HEK293 (cell line): Measurements from ENCODE around the gene DIS3L2.

Experiments used
- CTCF ChIA-PET: fragments of 350-600 bp; formaldehyde crosslinking; extraction: SDS; loops from one replicate; lab custom pipeline; 2021; ENCODE audit warnings: antibody characterized with exemption; lab: Yijun Ruan, JAX
- POLR2A ChIA-PET: fragments of 300-600 bp; formaldehyde crosslinking; extraction: SDS; loops from one replicate; lab custom pipeline; 2020; ENCODE audit warnings: antibody characterized with exemption, inconsistent platforms; lab: Yijun Ruan, JAX
- H3K27ac ChIP-seq: fragments of 200-500 bp; sonication (Bioruptor generic); 2 replicates; pipeline ENCODE4 v1.5.1; 2014; ENCODE audit warnings: low read depth, low read length, control low read depth, inconsistent platforms; ENCODE audit errors: extremely low read depth
- H3K36me3 ChIP-seq, 2 experiments: fragments of 200-500 bp in 1 of 2; sonication (Bioruptor generic) in 1 of 2; 1 replicate in 1 of 2; 2 replicates in 1 of 2; pipeline ENCODE4 v1.5.1; 2014 to 2017; ENCODE audit warnings: inconsistent platforms in 2 of 2, low read length in 2 of 2; ENCODE audit not compliant: control insufficient read depth in 2 of 2, insufficient read depth in 1 of 2
- H3K4me1 ChIP-seq: fragments of 200-500 bp; sonication (Bioruptor generic); 2 replicates; pipeline ENCODE4 v1.5.1; 2014; ENCODE audit warnings: mild to moderate bottlenecking, low read length, inconsistent platforms; ENCODE audit not compliant: control insufficient read depth, insufficient read depth
- H3K4me3 ChIP-seq: 2 replicates; pipeline ENCODE4 v1.5.1; 2011; ENCODE audit warnings: low read depth, mild to moderate bottlenecking, control low read depth, low read length, moderate library complexity
- H3K9me3 ChIP-seq: fragments of 200-500 bp; sonication (Bioruptor generic); 2 replicates; pipeline ENCODE4 v1.5.1; 2014; ENCODE audit warnings: low read depth, low read length, inconsistent platforms; ENCODE audit not compliant: control insufficient read depth, insufficient read depth
- KLF9 ChIP-seq: fragments of 450-650 bp; formaldehyde crosslinking; IDR thresholded peaks from 2 replicates; pipeline ENCODE4 v1.5.1; 2016; ENCODE audit warnings: missing biosample characterization, missing genetic modification characterization, low read depth
- SCRT1 ChIP-seq: fragments of 450-650 bp; formaldehyde crosslinking; IDR thresholded peaks from 2 replicates; pipeline ENCODE4 v1.5.1; 2016; ENCODE audit warnings: missing biosample characterization, missing genetic modification characterization, borderline replicate concordance
- SCRT2 ChIP-seq: fragments of 450-650 bp; formaldehyde crosslinking; IDR thresholded peaks from 2 replicates; pipeline ENCODE4 v1.5.1; 2016; ENCODE audit warnings: missing biosample characterization, missing genetic modification characterization
- ZIC2 ChIP-seq: fragments of 450-650 bp; formaldehyde crosslinking; IDR thresholded peaks from 2 replicates; pipeline ENCODE4 v1.5.1; 2016; ENCODE audit warnings: missing biosample characterization, missing genetic modification characterization
- ZNF140 ChIP-seq: fragments of 450-650 bp; formaldehyde crosslinking; IDR thresholded peaks from 2 replicates; pipeline ENCODE4 v1.5.1; 2016; ENCODE audit warnings: missing biosample characterization, missing genetic modification characterization
- ZNF146 ChIP-seq: fragments of 450-650 bp; formaldehyde crosslinking; IDR thresholded peaks from 2 replicates; pipeline ENCODE4 v1.5.1; 2016; ENCODE audit warnings: missing biosample characterization, missing genetic modification characterization
- ZNF174 ChIP-seq: fragments of 450-650 bp; formaldehyde crosslinking; IDR thresholded peaks from 2 replicates; pipeline ENCODE4 v1.5.0; 2017; ENCODE audit warnings: missing biosample characterization, mild to moderate bottlenecking, missing genetic modification characterization
- ZNF514 ChIP-seq: fragments of 450-650 bp; formaldehyde crosslinking; IDR thresholded peaks from 2 replicates; pipeline ENCODE4 v1.5.1; 2016; ENCODE audit warnings: missing biosample characterization, missing genetic modification characterization
- ZNF585B ChIP-seq: fragments of 450-650 bp; formaldehyde crosslinking; IDR thresholded peaks from 2 replicates; pipeline ENCODE4 v1.5.1; 2016; ENCODE audit warnings: missing biosample characterization, missing genetic modification characterization
- ZNF600 ChIP-seq: fragments of 450-650 bp; formaldehyde crosslinking; IDR thresholded peaks from 2 replicates; pipeline ENCODE4 v1.5.1; 2016; ENCODE audit warnings: missing biosample characterization, missing genetic modification characterization
- ZNF624 ChIP-seq: fragments of 450-650 bp; formaldehyde crosslinking; IDR thresholded peaks from 2 replicates; pipeline ENCODE4 v1.5.1; 2017; ENCODE audit warnings: missing biosample characterization, missing genetic modification characterization
- ZNF830 ChIP-seq: fragments of 450-650 bp; IDR thresholded peaks from 2 replicates; pipeline ENCODE4 v1.5.0; 2018; ENCODE audit warnings: missing biosample characterization, missing genetic modification characterization, low read depth, mild to moderate bottlenecking, moderate library complexity

DIS3L2 gene

GRCh38 chr2:231947694-231948093 is 13.8 kb upstream of the DIS3L2 start:
- CTCF ChIA-PET, result interaction anchor here (0.8 kb wide), 1 partner anchor 195 kb away, joined by 4 read pairs; no protein-coding TSS in a partner anchor
- TF ChIP-seq ZNF830 (tag by site-specific recombination) (no peak), ZIC2 (no peak), ZNF174 (tag by site-specific recombination) (no peak)
- POLR2A ChIA-PET, result no interaction called here
- H3K9me3 ChIP-seq, result no peaks in the 10 kb centered on the region
- H3K4me3 ChIP-seq, result no peak overlapping the region
- H3K4me1 ChIP-seq, result no peaks in the 10 kb centered on the region
- no peaks in the 10 kb centered on the region for H3K36me3 ChIP-seq
- H3K27ac ChIP-seq, result no peak overlapping the region

DNA sequence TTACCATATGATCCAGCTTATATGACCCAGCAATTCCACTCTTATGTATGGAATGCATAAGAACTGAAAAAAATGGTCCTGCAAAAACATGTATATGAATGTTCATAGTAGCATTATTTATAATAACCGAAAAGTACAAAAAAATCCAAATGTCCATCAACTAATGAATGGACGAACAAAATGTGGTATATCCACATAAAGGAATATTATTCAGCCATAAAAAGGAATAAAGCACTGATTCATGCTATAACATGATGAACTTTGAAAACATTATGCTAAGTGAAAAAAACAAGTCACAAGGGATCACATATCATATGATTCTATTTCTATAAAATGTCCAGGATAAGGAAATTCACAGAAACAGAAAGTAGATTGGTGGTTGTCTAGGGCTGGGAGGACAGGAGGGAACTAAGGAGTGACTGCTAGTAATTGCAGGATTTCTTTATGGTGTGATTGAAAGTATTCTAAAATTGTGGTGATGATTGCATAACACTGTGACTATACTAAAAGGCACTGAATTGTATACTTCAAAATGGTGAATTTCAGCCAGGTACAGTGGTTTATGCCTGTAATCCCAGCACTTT is 10.0 kb upstream of the DIS3L2 start:
- ChIA-PET POLR2A (no interaction called here), CTCF (interaction anchor here (0.6 to 0.9 kb wide), 2 partner anchors 27 to 190 kb away, joined by 3 to 4 read pairs; no protein-coding TSS in a partner anchor)
- H3K36me3 ChIP-seq, result no peaks in the 10 kb centered on the region
- no peaks in the 10 kb centered on the region for H3K4me1 ChIP-seq
- TF ChIP-seq KLF9 (tag by site-specific recombination), result no peak
- TF ChIP-seq ZNF514 (tag by site-specific recombination), result no peak
- TF ChIP-seq ZNF146 (tag by site-specific recombination), result peak; percentile 62
- TF ChIP-seq ZNF585B (tag by site-specific recombination), result no peak
- no peak overlapping the region for H3K27ac ChIP-seq
- no peaks in the 10 kb centered on the region for H3K9me3 ChIP-seq
- no peak overlapping the region for H3K4me3 ChIP-seq

DNA sequence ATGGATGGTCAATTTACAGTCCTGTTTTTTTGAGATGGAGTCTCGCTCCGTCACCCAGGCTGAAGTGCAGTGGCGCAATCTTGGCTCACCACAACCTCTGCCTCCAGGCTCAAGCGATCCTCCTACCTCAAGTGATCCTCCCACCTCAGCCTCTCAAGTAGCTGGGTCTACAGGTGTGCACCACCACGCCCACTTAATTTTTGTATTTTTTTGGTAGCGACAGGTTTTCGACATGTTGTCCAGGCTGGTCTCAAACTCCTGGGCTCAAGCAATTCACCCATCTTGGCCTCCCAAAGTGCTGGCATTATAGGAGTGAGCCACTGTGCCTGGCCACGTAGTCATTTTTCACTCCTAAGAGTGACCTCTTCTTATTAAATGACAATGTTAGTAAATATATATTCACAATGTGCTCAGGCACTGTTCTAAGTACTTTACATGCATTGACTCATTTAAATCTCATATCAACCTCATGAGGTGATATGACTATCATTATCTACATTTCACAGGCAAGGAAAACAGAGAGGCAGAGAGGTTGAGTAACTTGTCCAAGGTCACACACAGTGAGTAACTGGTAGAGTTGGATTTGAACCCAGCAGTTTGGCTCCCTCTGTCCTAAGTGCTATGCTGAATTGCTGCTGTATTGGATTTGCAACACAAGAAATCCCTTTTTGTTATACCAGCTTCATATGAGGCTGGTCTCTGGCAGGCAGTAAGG is 5.6 kb upstream of the DIS3L2 start:
- Histone ChIP-seq H3K27ac (no peak overlapping the region), H3K4me3 (no peak overlapping the region), H3K36me3 (no peaks in the 10 kb centered on the region), H3K4me1 (peaks cover 2% of the 10 kb centered on the region; the same call in 1 of the 2 replicates), H3K9me3 (no peaks in the 10 kb centered on the region)
- ChIA-PET CTCF (interaction anchor here (0.6 kb wide), 1 partner anchor 17 kb away, joined by 3 read pairs; no protein-coding TSS in a partner anchor), POLR2A (no interaction called here)
- TF ChIP-seq SCRT1 (tag by site-specific recombination) (peak; percentile 70), SCRT2 (0 out of 2 replicates have a peak, but pooled peaks have one; percentile 9), ZNF624 (no peak)

- no peak overlapping the region for H3K4me3 ChIP-seq
- H3K9me3 ChIP-seq, result no peaks in the 10 kb centered on the region
- H3K36me3 ChIP-seq, result no peaks in the 10 kb centered on the region; a peak in 1 of 3 replicates
- peaks cover 4% of the 10 kb centered on the region; the same call in 1 of the 2 replicates for H3K4me1 ChIP-seq
- ChIA-PET CTCF (interaction anchor here (0.6 kb wide), 1 partner anchor 88 kb away, joined by 3 read pairs; no protein-coding TSS in a partner anchor), POLR2A (interaction anchor here (0.7 kb wide), 1 partner anchor 33 kb away, joined by 3 read pairs; no protein-coding TSS in a partner anchor)
- H3K27ac ChIP-seq, result no peak overlapping the region
- no peak for TF ChIP-seq ZNF140 (tag by site-specific recombination)
- TF ChIP-seq ZNF600 (tag by site-specific recombination), result 0 out of 2 replicates have a peak, but pooled peaks have one; percentile 38
These were observed 3.4 kb upstream of the DIS3L2 start for GRCh38 chr2:231957913-231958763.
